Spinal cord (tissue), 10 donors: ENCODE data around the gene TAS1R1. TPM values are rescaled to one million over a fixed set of nuclear protein-coding genes. Genes with fewer than 3 reads are reported as not detected.

ENCODE experiments used
- DNase-seq, 6 donors: peaks; one replicate each; pipeline versions ENCODE4 v3.0.0 to v3.0.0-alpha.2; 2013 to 2015; ENCODE audit warnings: low spot score in 6 of 6, low read depth in 4 of 6
- H3K27ac ChIP-seq: one replicate; pipeline ENCODE4 v1.5.1; 2013; ENCODE audit warnings: low read depth, low read length, control low read depth
- H3K27me3 ChIP-seq: one replicate; pipeline ENCODE4 v1.6.1; 2013; ENCODE audit warnings: low read length; ENCODE audit not compliant: control insufficient read depth, insufficient read depth
- H3K36me3 ChIP-seq: one replicate; pipeline ENCODE4 v1.6.1; 2013; ENCODE audit warnings: low read length; ENCODE audit not compliant: control insufficient read depth, insufficient read depth
- H3K4me1 ChIP-seq: one replicate; pipeline ENCODE4 v1.6.1; 2013; ENCODE audit warnings: low read length; ENCODE audit not compliant: control insufficient read depth, insufficient read depth
- H3K4me3 ChIP-seq: one replicate; pipeline ENCODE4 v1.5.1; 2013; ENCODE audit warnings: low read depth, low read length, control low read depth
- H3K9me3 ChIP-seq: one replicate; pipeline ENCODE4 v1.6.1; 2013; ENCODE audit warnings: low read length; ENCODE audit not compliant: control insufficient read depth, insufficient read depth
- WGBS: methylation state at CpG from one replicate; pipeline ENCODE4 v1.1.5; 2013; ENCODE audit warnings: missing lambda C conversion rate; ENCODE audit not compliant: insufficient coverage; 5-methylcytosine and 5-hydroxymethylcytosine counted together
- long read RNA-seq, 4 donors: transcript quantifications; one replicate each; lab custom pipeline, GENCODE V29; 2026
- polyA plus RNA-seq, 2 donors: library from polyadenylated mRNA; unstranded; fragments of 120-200 nt; gene quantifications; one replicate each; pipeline ENCODE4 v1.2.1, GENCODE V29; 2013; ENCODE audit not compliant: insufficient read length in 2 of 2
- total RNA-seq, 2 donors: library from RNA; depleted of rRNA in 1 of 2; stranded (reverse); fragments of 120-200 nt in 1 of 2; fragments of >200 nt in 1 of 2; gene quantifications; one replicate each; pipeline versions ENCODE4 v1.2.3 to v1.2.4, GENCODE V29; 2013 to 2014
- donor health status: healthy.

TAS1R1 gene
- total RNA-seq, result under 1 TPM in 1 of 2 donors, not detected in 1; 0.40 TPM
- under 1 TPM; 0.24 to 0.47 TPM for polyA plus RNA-seq
- long read RNA-seq, donor 1, result 0 reads
- long read RNA-seq, donor 2, result 0 reads
- long read RNA-seq, donor 3, result 0 reads
- long read RNA-seq, donor 4, result 0 reads

GRCh38 chr1:6554907-6555778 is at the start of gene TAS1R1:
TSS of gene TAS1R1 (plus strand) at chr1:6555307. CDS start at chr1:6555374, 67 bp downstream.
- 77% methylated on average over 18 of the region's 19 CpGs for WGBS
- H3K4me3 ChIP-seq, result peak within 1 kb of the TSS; percentile 86
- peaks cover 24% of the 10 kb centered on the region for H3K4me1 ChIP-seq
- H3K36me3 ChIP-seq, result peaks cover 14% of the 10 kb centered on the region
- no peaks in the 10 kb centered on the region for H3K9me3 ChIP-seq
- peak in 2 of 6 donors; percentile 1 to 49 for DNase-seq
- no peak within 1 kb of the TSS for H3K27ac ChIP-seq
- no peaks in the 10 kb centered on the region for H3K27me3 ChIP-seq

GRCh38 chr1:6505367-6506209 is 49.5 kb upstream of the TAS1R1 start:
- Histone ChIP-seq H3K27ac (peak overlapping the region; percentile 47), H3K4me1 (peaks cover 83% of the 10 kb centered on the region), H3K27me3 (no peaks in the 10 kb centered on the region), H3K9me3 (no peaks in the 10 kb centered on the region), H3K36me3 (peaks cover 24% of the 10 kb centered on the region), H3K4me3 (no peak overlapping the region)
- DNase-seq, result no peak
- WGBS, result 84% methylated on average over 30 of the region's 31 CpGs

GRCh38 chr1:6506210-6507036 is 48.7 kb upstream of the TAS1R1 start:
- Histone ChIP-seq H3K27ac (peak overlapping the region; percentile 73), H3K4me1 (peaks cover 85% of the 10 kb centered on the region), H3K36me3 (peaks cover 24% of the 10 kb centered on the region), H3K27me3 (no peaks in the 10 kb centered on the region), H3K4me3 (no peak overlapping the region), H3K9me3 (no peaks in the 10 kb centered on the region)
- no peak for DNase-seq
- WGBS, result 71% methylated on average over 22 of the region's 31 CpGs

- WGBS, result 49% methylated on average over 4 of the region's 7 CpGs
Measured at GRCh38 chr1:6507037-6507428, 48.1 kb upstream of the TAS1R1 start.

GRCh38 chr1:6507461-6507911 is 47.6 kb upstream of the TAS1R1 start:
- WGBS, result 62% methylated on average over 12 of the region's 12 CpGs
- H3K4me1 ChIP-seq, result peaks cover 86% of the 10 kb centered on the region
- H3K36me3 ChIP-seq, result peaks cover 24% of the 10 kb centered on the region
- no peak overlapping the region for H3K27ac ChIP-seq
- H3K4me3 ChIP-seq, result no peak overlapping the region
- DNase-seq, result peak in 2 of 6 donors; percentile 43 to 75
- H3K9me3 ChIP-seq, result no peaks in the 10 kb centered on the region
- H3K27me3 ChIP-seq, result no peaks in the 10 kb centered on the region

More at GRCh38 chr1:6507037-6507428, 48.1 kb upstream of the TAS1R1 start:
- Histone ChIP-seq H3K9me3 (no peaks in the 10 kb centered on the region), H3K4me3 (no peak overlapping the region), H3K4me1 (peaks cover 86% of the 10 kb centered on the region), H3K36me3 (peaks cover 24% of the 10 kb centered on the region), H3K27ac (no peak overlapping the region), H3K27me3 (no peaks in the 10 kb centered on the region)
- no peak for DNase-seq

- peaks cover 87% of the 10 kb centered on the region for H3K4me1 ChIP-seq
- peak in 1 of 6 donors; percentile 9 for DNase-seq
- H3K27me3 ChIP-seq, result no peaks in the 10 kb centered on the region
- WGBS, result 70% methylated on average over 18 of the region's 18 CpGs
- no peak overlapping the region for H3K4me3 ChIP-seq
- no peak overlapping the region for H3K27ac ChIP-seq
- H3K36me3 ChIP-seq, result peaks cover 24% of the 10 kb centered on the region
- no peaks in the 10 kb centered on the region for H3K9me3 ChIP-seq
Measured at GRCh38 chr1:6508154-6508815, 46.8 kb upstream of the TAS1R1 start.

- WGBS, result 87% methylated on average over 11 of the region's 11 CpGs
- peaks cover 92% of the 10 kb centered on the region for H3K4me1 ChIP-seq
- no peak overlapping the region for H3K27ac ChIP-seq
- no peaks in the 10 kb centered on the region for H3K9me3 ChIP-seq
- H3K36me3 ChIP-seq, result peaks cover 24% of the 10 kb centered on the region
- no peaks in the 10 kb centered on the region for H3K27me3 ChIP-seq
- DNase-seq, result no peak
- no peak overlapping the region for H3K4me3 ChIP-seq
Measured at GRCh38 chr1:6508816-6509189, 46.3 kb upstream of the TAS1R1 start.

GRCh38 chr1:6509220-6509918 is 45.7 kb upstream of the TAS1R1 start:
- H3K27me3 ChIP-seq, result no peaks in the 10 kb centered on the region
- peak in 1 of 6 donors; percentile 27 for DNase-seq
- H3K4me1 ChIP-seq, result peaks cover 96% of the 10 kb centered on the region
- H3K27ac ChIP-seq, result no peak overlapping the region
- H3K36me3 ChIP-seq, result peaks cover 24% of the 10 kb centered on the region
- 64% methylated on average over 13 of the region's 20 CpGs for WGBS
- no peak overlapping the region for H3K4me3 ChIP-seq
- no peaks in the 10 kb centered on the region for H3K9me3 ChIP-seq
